Osteocyte (in vitro differentiated cells): ENCODE results near the gene NDUFAF7. TPM values are rescaled to one million over a fixed set of nuclear protein-coding genes. Genes with fewer than 3 reads are reported as not detected.
"Not testable (repeated sequence)": the region's sequence is repeated elsewhere in the genome, so short reads cannot be mapped to it uniquely, and the experiment has no call there.

Source experiments
- DNase-seq: peaks from one replicate; pipeline ENCODE4 v3.0.0; 2021; ENCODE audit warnings: mixed read lengths; ENCODE audit not compliant: unreplicated experiment; ENCODE audit errors: extremely low spot score
- H3K27ac Mint-ChIP-seq: one replicate; pipeline ENCODE4 v1.8.0; 2021; ENCODE audit warnings: mild to moderate bottlenecking, mixed read lengths; ENCODE audit not compliant: unreplicated experiment
- H3K27me3 Mint-ChIP-seq: one replicate; pipeline ENCODE4 v1.8.0; 2021; ENCODE audit warnings: mixed read lengths; ENCODE audit not compliant: unreplicated experiment
- H3K36me3 Mint-ChIP-seq: one replicate; pipeline ENCODE4 v1.8.0; 2021; ENCODE audit warnings: mixed read lengths; ENCODE audit not compliant: unreplicated experiment
- H3K4me1 Mint-ChIP-seq: one replicate; pipeline ENCODE4 v1.8.0; 2021; ENCODE audit warnings: mixed read lengths; ENCODE audit not compliant: unreplicated experiment
- H3K4me3 Mint-ChIP-seq: one replicate; pipeline ENCODE4 v1.8.0; 2021; ENCODE audit warnings: mild to moderate bottlenecking, moderate library complexity, mixed read lengths; ENCODE audit not compliant: unreplicated experiment
- H3K9me3 Mint-ChIP-seq: one replicate; pipeline ENCODE4 v1.8.0; 2021; ENCODE audit warnings: mixed read lengths; ENCODE audit not compliant: unreplicated experiment
- CTCF ChIP-seq: fragments of 200-600 bp; sonication (generic); IDR thresholded peaks from 2 replicates; pipeline ENCODE4 v1.5.0; 2021; ENCODE audit warnings: antibody characterized with exemption, mild to moderate bottlenecking, moderate library complexity
- total RNA-seq: library from RNA; stranded (reverse); gene quantifications from 2 replicates; pipeline ENCODE4 v1.2.1, GENCODE V29; 2021

The NDUFAF7 gene
- total RNA-seq, 1 donor from 2014 or later, result 17.8 TPM

GRCh38 chr2:37190290-37190689 lies 41.2 kb upstream of the NDUFAF7 start:
- no peak for DNase-seq
- Mint-ChIP-seq H3K36me3 (no peaks in the 10 kb centered on the region), H3K27me3 (peaks cover 5% of the 10 kb centered on the region), H3K27ac (no peak overlapping the region), H3K4me3 (no peak overlapping the region), H3K9me3 (no peaks in the 10 kb centered on the region), H3K4me1 (peaks cover 10% of the 10 kb centered on the region)
- TF ChIP-seq CTCF, result no peak

GRCh38 chr2:37191253-37191652 lies 40.2 kb upstream of the NDUFAF7 start:
- H3K4me1 Mint-ChIP-seq, result peaks cover 10% of the 10 kb centered on the region
- DNase-seq, result no peak
- H3K27me3 Mint-ChIP-seq, result peaks cover under 1% of the 10 kb centered on the region
- TF ChIP-seq CTCF, result no peak
- H3K36me3 Mint-ChIP-seq, result peaks cover under 1% of the 10 kb centered on the region
- H3K9me3 Mint-ChIP-seq, result no peaks in the 10 kb centered on the region
- no peak overlapping the region for H3K4me3 Mint-ChIP-seq
- no peak overlapping the region for H3K27ac Mint-ChIP-seq

GRCh38 chr2:37191747-37192146 lies 39.7 kb upstream of the NDUFAF7 start:
- Mint-ChIP-seq H3K27ac (no peak overlapping the region), H3K4me3 (no peak overlapping the region), H3K36me3 (peaks cover 2% of the 10 kb centered on the region), H3K9me3 (no peaks in the 10 kb centered on the region), H3K4me1 (peaks cover 10% of the 10 kb centered on the region), H3K27me3 (no peaks in the 10 kb centered on the region)
- no peak for TF ChIP-seq CTCF
- no peak for DNase-seq

GRCh38 chr2:37192551-37192950 lies 38.9 kb upstream of the NDUFAF7 start:
- DNase-seq, result no peak
- Mint-ChIP-seq H3K27ac (no peak overlapping the region), H3K36me3 (peaks cover 2% of the 10 kb centered on the region), H3K9me3 (no peaks in the 10 kb centered on the region), H3K27me3 (no peaks in the 10 kb centered on the region), H3K4me1 (peaks cover 10% of the 10 kb centered on the region), H3K4me3 (no peak overlapping the region)
- TF ChIP-seq CTCF, result no peak

GRCh38 chr2:37195862-37196319 lies 35.6 kb upstream of the NDUFAF7 start:
- not testable (repeated sequence) for H3K36me3 Mint-ChIP-seq, H3K9me3 Mint-ChIP-seq, H3K4me3 Mint-ChIP-seq, H3K27ac Mint-ChIP-seq, DNase-seq, H3K4me1 Mint-ChIP-seq, H3K27me3 Mint-ChIP-seq
